Activated CD4-positive, alpha-beta memory T cell treated with anti-CD3 and anti-CD28 coated beads, Interleukin-2, amount 10 ng/mL, durations not matched to agents 7 days and 5 days (primary cell): ENCODE results near the gene EXTL1. TPM values are rescaled to one million over a fixed set of nuclear protein-coding genes. Genes with fewer than 3 reads are reported as not detected.

Experiments used
- CTCF ChIA-PET: fragments of 350-600 bp; sonication (Branson Sonifier 250); formaldehyde crosslinking; loops from one replicate; lab custom pipeline; 2021; ENCODE audit warnings: antibody characterized with exemption, inconsistent platforms; lab: Charles Lee
- POLR2A ChIA-PET: fragments of 350-600 bp; sonication (Branson Sonifier 250); formaldehyde crosslinking; loops from one replicate; lab custom pipeline; 2021; ENCODE audit warnings: antibody characterized with exemption; lab: Charles Lee
- DNase-seq: peaks from one replicate; pipeline ENCODE4 v3.0.0-alpha.2; 2020
- H3K27ac Mint-ChIP-seq: one replicate; pipeline ENCODE4 v1.8.0; 2021; ENCODE audit warnings: mild to moderate bottlenecking, mixed read lengths
- H3K27me3 Mint-ChIP-seq: one replicate; pipeline ENCODE4 v1.8.0; 2021; ENCODE audit warnings: mixed read lengths
- H3K36me3 Mint-ChIP-seq: one replicate; pipeline ENCODE4 v1.8.0; 2021; ENCODE audit warnings: low read depth, mixed read lengths
- H3K4me1 Mint-ChIP-seq: one replicate; pipeline ENCODE4 v1.8.0; 2021; ENCODE audit warnings: mixed read lengths
- H3K4me3 Mint-ChIP-seq: one replicate; pipeline ENCODE4 v1.8.0; 2021; ENCODE audit warnings: mild to moderate bottlenecking, mixed read lengths
- H3K9me3 Mint-ChIP-seq: one replicate; pipeline ENCODE4 v1.8.0; 2021; ENCODE audit warnings: mixed read lengths
- total RNA-seq, 2 experiments: library from RNA; stranded (reverse); gene quantifications; one replicate each; pipeline ENCODE4 v1.2.3, GENCODE V29; 2021

EXTL1 gene
- total RNA-seq, 2 experiments from 2014 or later, result not detected

GRCh38 chr1:26020330-26020768 is 1.2 kb upstream of the EXTL1 start:
- ChIA-PET POLR2A (no interaction called here), CTCF (interaction anchor here (0.5 to 0.9 kb wide), 2 partner anchors 126 to 1593 kb away, joined by 3 read pairs; no protein-coding TSS in a partner anchor)
- no peak overlapping the region for H3K4me3 Mint-ChIP-seq
- peaks cover 7% of the 10 kb centered on the region for H3K4me1 Mint-ChIP-seq
- H3K9me3 Mint-ChIP-seq, result no peaks in the 10 kb centered on the region
- DNase-seq, result no peak
- H3K27me3 Mint-ChIP-seq, result peaks cover 10% of the 10 kb centered on the region
- H3K27ac Mint-ChIP-seq, result no peak overlapping the region
- no peaks in the 10 kb centered on the region for H3K36me3 Mint-ChIP-seq

GRCh38 chr1:26020941-26021646 is 481 bp upstream of the EXTL1 start:
- ChIA-PET CTCF (no interaction called here), POLR2A (no interaction called here)
- no peaks in the 10 kb centered on the region for H3K36me3 Mint-ChIP-seq

GRCh38 chr1:26022404-26022779 is 817 bp downstream of the EXTL1 start:
- CTCF ChIA-PET, result interaction anchor here (0.5 kb wide), 1 partner anchor 79 kb away, joined by 5 read pairs; no protein-coding TSS in a partner anchor

More at GRCh38 chr1:26020941-26021646, 481 bp upstream of the EXTL1 start:
- Mint-ChIP-seq H3K27me3 (peaks cover 10% of the 10 kb centered on the region), H3K9me3 (no peaks in the 10 kb centered on the region), H3K27ac (no peak overlapping the region), H3K4me3 (no peak overlapping the region), H3K4me1 (peaks cover 7% of the 10 kb centered on the region)
- DNase-seq, result no peak

GRCh38 chr1:26023009-26023408 is 1.4 kb downstream of the EXTL1 start:
- POLR2A ChIA-PET, result no interaction called here

More at GRCh38 chr1:26022404-26022779, 817 bp downstream of the EXTL1 start:
- no peak for DNase-seq
- Mint-ChIP-seq H3K9me3 (no peaks in the 10 kb centered on the region), H3K36me3 (no peaks in the 10 kb centered on the region), H3K4me1 (peaks cover 7% of the 10 kb centered on the region), H3K27ac (no peak overlapping the region), H3K4me3 (no peak overlapping the region), H3K27me3 (peaks cover 10% of the 10 kb centered on the region)
- POLR2A ChIA-PET, result no interaction called here

GRCh38 chr1:26023826-26024225 is 2.3 kb downstream of the EXTL1 start:
- POLR2A ChIA-PET, result no interaction called here
- CTCF ChIA-PET, result interaction anchor here (1.2 kb wide), 1 partner anchor 128 kb away, joined by 3 read pairs; no protein-coding TSS in a partner anchor
- Mint-ChIP-seq H3K27ac (no peak overlapping the region), H3K4me1 (peaks cover 7% of the 10 kb centered on the region), H3K27me3 (peaks cover 6% of the 10 kb centered on the region), H3K9me3 (no peaks in the 10 kb centered on the region), H3K36me3 (no peaks in the 10 kb centered on the region), H3K4me3 (no peak overlapping the region)
- no peak for DNase-seq

More at GRCh38 chr1:26023009-26023408, 1.4 kb downstream of the EXTL1 start:
- DNase-seq, result no peak
- Mint-ChIP-seq H3K9me3 (no peaks in the 10 kb centered on the region), H3K27me3 (peaks cover 10% of the 10 kb centered on the region), H3K36me3 (no peaks in the 10 kb centered on the region), H3K27ac (no peak overlapping the region), H3K4me1 (peaks cover 7% of the 10 kb centered on the region), H3K4me3 (no peak overlapping the region)
- CTCF ChIA-PET, result no interaction called here

GRCh38 chr1:26025060-26025459 is 3.5 kb downstream of the EXTL1 start:
- ChIA-PET CTCF (interaction anchor here (1.2 kb wide), 1 partner anchor 130 kb away, joined by 3 read pairs; no protein-coding TSS in a partner anchor), POLR2A (no interaction called here)
- H3K4me3 Mint-ChIP-seq, result no peak overlapping the region
- no peaks in the 10 kb centered on the region for H3K36me3 Mint-ChIP-seq
- no peak overlapping the region for H3K27ac Mint-ChIP-seq
- H3K27me3 Mint-ChIP-seq, result peaks cover 6% of the 10 kb centered on the region
- H3K9me3 Mint-ChIP-seq, result no peaks in the 10 kb centered on the region
- no peaks in the 10 kb centered on the region for H3K4me1 Mint-ChIP-seq
- DNase-seq, result no peak

- H3K9me3 Mint-ChIP-seq, result no peaks in the 10 kb centered on the region
- no peak overlapping the region for H3K4me3 Mint-ChIP-seq
- H3K36me3 Mint-ChIP-seq, result no peaks in the 10 kb centered on the region
- peaks cover 4% of the 10 kb centered on the region for H3K27me3 Mint-ChIP-seq
- DNase-seq, result no peak
- no peak overlapping the region for H3K27ac Mint-ChIP-seq
- H3K4me1 Mint-ChIP-seq, result no peaks in the 10 kb centered on the region
- ChIA-PET POLR2A (no interaction called here), CTCF (no interaction called here)
Observed at GRCh38 chr1:26025517-26025916, 3.9 kb downstream of the EXTL1 start.

GRCh38 chr1:26027716-26028489 is 6.3 kb downstream of the EXTL1 start:
- ChIA-PET POLR2A (no interaction called here), CTCF (interaction anchor here (0.7 to 2.2 kb wide), 3 partner anchors 19 to 37 kb away, joined by 3 to 5 read pairs (median 4); no protein-coding TSS in a partner anchor)
- Mint-ChIP-seq H3K27ac (no peak overlapping the region), H3K4me3 (no peak overlapping the region), H3K36me3 (no peaks in the 10 kb centered on the region), H3K9me3 (no peaks in the 10 kb centered on the region), H3K4me1 (no peaks in the 10 kb centered on the region), H3K27me3 (peaks cover 10% of the 10 kb centered on the region)
- DNase-seq, result no peak

- DNase-seq, result no peak
- Mint-ChIP-seq H3K4me3 (no peak overlapping the region), H3K4me1 (no peaks in the 10 kb centered on the region), H3K9me3 (no peaks in the 10 kb centered on the region), H3K27ac (no peak overlapping the region), H3K27me3 (peaks cover 13% of the 10 kb centered on the region), H3K36me3 (no peaks in the 10 kb centered on the region)
- ChIA-PET POLR2A (no interaction called here), CTCF (interaction anchor here (2.2 kb wide), 1 partner anchor 24 kb away, joined by 5 read pairs; no protein-coding TSS in a partner anchor)
Observed at GRCh38 chr1:26028490-26028980, 7.0 kb downstream of the EXTL1 start.

- Mint-ChIP-seq H3K27ac (no peak overlapping the region), H3K4me1 (peaks cover under 1% of the 10 kb centered on the region), H3K27me3 (peaks cover 17% of the 10 kb centered on the region), H3K4me3 (no peak overlapping the region), H3K9me3 (no peaks in the 10 kb centered on the region), H3K36me3 (no peaks in the 10 kb centered on the region)
- CTCF ChIA-PET, result interaction anchor here (0.9 to 1.4 kb wide), 3 partner anchors 134 to 140 kb away, joined by 3 to 6 read pairs (median 3); partner anchors contain the start of gene ZNF593
- no peak for DNase-seq
- POLR2A ChIA-PET, result no interaction called here
Observed at GRCh38 chr1:26029054-26029863, 7.7 kb downstream of the EXTL1 start.

GRCh38 chr1:26029864-26030481 is 8.4 kb downstream of the EXTL1 start:
- POLR2A ChIA-PET, result no interaction called here
- H3K4me3 Mint-ChIP-seq, result no peak overlapping the region
- DNase-seq, result no peak
- H3K9me3 Mint-ChIP-seq, result no peaks in the 10 kb centered on the region
- H3K36me3 Mint-ChIP-seq, result no peaks in the 10 kb centered on the region
- H3K4me1 Mint-ChIP-seq, result peaks cover 7% of the 10 kb centered on the region
- no peak overlapping the region for H3K27ac Mint-ChIP-seq
- CTCF ChIA-PET, result interaction anchor here (0.9 to 1.4 kb wide), 3 partner anchors 134 to 140 kb away, joined by 3 to 6 read pairs (median 3); partner anchors contain the start of gene ZNF593
- peaks cover 20% of the 10 kb centered on the region for H3K27me3 Mint-ChIP-seq

- CTCF ChIA-PET, result no interaction called here
- Mint-ChIP-seq H3K27ac (no peak overlapping the region), H3K4me1 (peaks cover 11% of the 10 kb centered on the region), H3K4me3 (no peak overlapping the region), H3K9me3 (no peaks in the 10 kb centered on the region), H3K36me3 (no peaks in the 10 kb centered on the region), H3K27me3 (peaks cover 20% of the 10 kb centered on the region)
- DNase-seq, result no peak
- POLR2A ChIA-PET, result interaction anchor here (0.9 kb wide), 1 partner anchor 128 kb away, joined by 3 read pairs; no protein-coding TSS in a partner anchor
Observed at GRCh38 chr1:26031196-26031595, 9.6 kb downstream of the EXTL1 start.
